PC-3 (cell line): ENCODE data around the gene NKX6-1. TPM values are rescaled to one million over a fixed set of nuclear protein-coding genes. Genes with fewer than 3 reads are reported as not detected.

Experiments used
- ATAC-seq: fragments of 200-7000 bp; cut with Tn5 transposase; 2 replicates; pipeline ENCODE4 v1.9.1; 2020; ENCODE audit warnings: mild to moderate bottlenecking, moderate library complexity
- BruUV-seq: library from RNA; stranded (reverse); fragments of 400-500 nt; replicated peaks from 2 replicates; lab custom pipeline; 2021; lab: Mats Ljungman, UMichigan
- CTCF ChIA-PET: fragments of 300-600 bp; sonication (Branson Sonifier 250); formaldehyde crosslinking; loops from one replicate; lab custom pipeline; 2022; ENCODE audit warnings: antibody characterized with exemption; lab: Charles Lee
- POLR2A ChIA-PET: fragments of 300-600 bp; sonication (Branson Sonifier 250); formaldehyde crosslinking; loops from one replicate; lab custom pipeline; 2022; ENCODE audit warnings: antibody characterized with exemption; ENCODE audit not compliant: unreplicated experiment; lab: Charles Lee
- DNase-seq: peaks from one replicate; pipeline ENCODE4 v3.0.0-alpha.2; 2015
- H2AFZ ChIP-seq: fragments of 300-600 bp; sonication (generic); 2 replicates; pipeline ENCODE4 v1.6.0; 2016; ENCODE audit warnings: antibody characterized with exemption, low read length
- H3F3A ChIP-seq: fragments of 300-600 bp; sonication (generic); one replicate; pipeline ENCODE4 v1.6.0; 2017; ENCODE audit warnings: antibody characterized with exemption, low read length, control low read depth, mild to moderate bottlenecking; ENCODE audit not compliant: unreplicated experiment
- H3K27ac ChIP-seq: fragments of 300-600 bp; sonication (generic); 2 replicates; pipeline ENCODE4 v1.5.1; 2016; ENCODE audit warnings: mild to moderate bottlenecking, low read length
- H3K27me3 ChIP-seq: fragments of 300-600 bp; sonication (generic); 2 replicates; pipeline ENCODE4 v1.6.1; 2016; ENCODE audit warnings: low read length, mixed read lengths
- H3K36me3 ChIP-seq: fragments of 300-600 bp; sonication (generic); 2 replicates; pipeline ENCODE4 v1.6.1; 2016; ENCODE audit warnings: low read depth, mixed run types, low read length, mixed read lengths
- H3K4me1 ChIP-seq: fragments of 300-600 bp; sonication (generic); 2 replicates; pipeline ENCODE4 v1.5.1; 2016; ENCODE audit warnings: low read length; ENCODE audit not compliant: insufficient read depth
- H3K4me2 ChIP-seq: fragments of 300-600 bp; sonication (generic); 2 replicates; pipeline ENCODE4 v1.6.0; 2016; ENCODE audit warnings: low read length
- H3K4me3 ChIP-seq: fragments of 300-600 bp; sonication (generic); 2 replicates; pipeline ENCODE4 v1.5.1; 2016; ENCODE audit warnings: mild to moderate bottlenecking, low read length, mixed read lengths
- H3K79me2 ChIP-seq: fragments of 300-600 bp; sonication (generic); 2 replicates; pipeline ENCODE4 v1.6.1; 2017; ENCODE audit warnings: low read length, mixed read lengths
- H3K9ac ChIP-seq: fragments of 300-600 bp; sonication (generic); 2 replicates; pipeline ENCODE4 v1.6.0; 2016; ENCODE audit warnings: mild to moderate bottlenecking, low read length
- H3K9me2 ChIP-seq: fragments of 300-600 bp; sonication (generic); replicated peaks from 2 replicates; pipeline ENCODE4 v1.6.1; 2016; ENCODE audit warnings: mixed run types, low read length, mixed read lengths
- H3K9me3 ChIP-seq: fragments of 300-600 bp; sonication (generic); 2 replicates; pipeline ENCODE4 v1.6.1; 2016; ENCODE audit warnings: low read length, mixed read lengths
- H4K20me1 ChIP-seq: fragments of 300-600 bp; sonication (generic); 2 replicates; pipeline ENCODE4 v1.6.1; 2016; ENCODE audit warnings: low read length, mixed read lengths
- EZH2 ChIP-seq: fragments of 300-600 bp; sonication (generic); IDR thresholded peaks from one replicate; pipeline ENCODE4 v1.6.1; 2017; ENCODE audit warnings: antibody characterized with exemption, mild to moderate bottlenecking, low read length; ENCODE audit not compliant: unreplicated experiment
- EZH2phosphoT487 ChIP-seq: fragments of 300-600 bp; sonication (generic); IDR thresholded peaks from 2 replicates; pipeline ENCODE4 v1.6.1; 2018; ENCODE audit warnings: mild to moderate bottlenecking, antibody characterized with exemption, low read length, borderline replicate concordance
- intact Hi-C: fragments of 100-400 bp; cut with micrococcal nuclease; formaldehyde crosslinking; loops from 2 replicates; pipeline ENCODE4 v1.9.0; 2023
- total RNA-seq: library from RNA; depleted of rRNA; stranded (reverse); fragments of >200 nt; gene quantifications from 2 replicates; pipeline ENCODE4 v1.2.3, GENCODE V29; 2014
- TF ChIP-seq, protein P1 (sequence below): fragments of 300-600 bp; sonication (generic); conservative IDR thresholded peaks from 2 replicates; pipeline ENCODE4 v1.5.1; 2017; ENCODE audit warnings: antibody characterized with exemption, low read depth, mild to moderate bottlenecking, low read length

NKX6-1 gene
- total RNA-seq, 1 experiment from 2014 or later = 0.62 TPM

DNA sequence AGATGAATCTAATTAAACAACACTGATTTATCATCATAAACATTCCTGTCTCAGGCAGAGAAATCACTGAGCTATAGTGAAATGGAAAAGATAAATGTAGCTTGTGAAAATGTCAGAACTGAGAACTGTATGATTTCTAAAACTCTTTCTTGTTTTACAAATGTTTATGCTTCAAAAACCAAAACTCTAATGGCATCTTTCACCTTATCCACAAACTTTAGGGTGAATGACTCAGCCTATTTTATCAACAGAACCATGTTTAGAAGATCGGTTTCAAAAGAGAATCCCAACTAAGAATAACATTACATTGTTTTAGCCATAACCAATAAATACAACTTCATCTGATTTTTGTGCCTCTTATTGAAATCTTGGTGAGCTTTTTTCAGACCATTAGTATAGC, 21.4 kb downstream of the NKX6-1 start:
- Histone ChIP-seq H3F3A (no peaks in the 10 kb centered on the region), H3K4me3 (no peak overlapping the region), H4K20me1 (no peaks in the 10 kb centered on the region), H3K4me1 (no peaks in the 10 kb centered on the region), H3K79me2 (no peaks in the 10 kb centered on the region), H3K36me3 (no peaks in the 10 kb centered on the region), H3K27me3 (no peaks in the 10 kb centered on the region), H3K9ac (no peak overlapping the region), H2AFZ (no peak overlapping the region), H3K27ac (no peak overlapping the region), H3K9me3 (no peaks in the 10 kb centered on the region), H3K4me2 (no peak overlapping the region), H3K9me2 (no peaks in the 10 kb centered on the region)
- ChIA-PET CTCF (no interaction called here), POLR2A (no interaction called here)
- ATAC-seq (no peak), DNase-seq (no peak)
- intact Hi-C loops = no loop called here
- no TSS peak for BruUV-seq
- no peak for TF ChIP-seq EZH2phosphoT487
- TF ChIP-seq, protein P1, sequence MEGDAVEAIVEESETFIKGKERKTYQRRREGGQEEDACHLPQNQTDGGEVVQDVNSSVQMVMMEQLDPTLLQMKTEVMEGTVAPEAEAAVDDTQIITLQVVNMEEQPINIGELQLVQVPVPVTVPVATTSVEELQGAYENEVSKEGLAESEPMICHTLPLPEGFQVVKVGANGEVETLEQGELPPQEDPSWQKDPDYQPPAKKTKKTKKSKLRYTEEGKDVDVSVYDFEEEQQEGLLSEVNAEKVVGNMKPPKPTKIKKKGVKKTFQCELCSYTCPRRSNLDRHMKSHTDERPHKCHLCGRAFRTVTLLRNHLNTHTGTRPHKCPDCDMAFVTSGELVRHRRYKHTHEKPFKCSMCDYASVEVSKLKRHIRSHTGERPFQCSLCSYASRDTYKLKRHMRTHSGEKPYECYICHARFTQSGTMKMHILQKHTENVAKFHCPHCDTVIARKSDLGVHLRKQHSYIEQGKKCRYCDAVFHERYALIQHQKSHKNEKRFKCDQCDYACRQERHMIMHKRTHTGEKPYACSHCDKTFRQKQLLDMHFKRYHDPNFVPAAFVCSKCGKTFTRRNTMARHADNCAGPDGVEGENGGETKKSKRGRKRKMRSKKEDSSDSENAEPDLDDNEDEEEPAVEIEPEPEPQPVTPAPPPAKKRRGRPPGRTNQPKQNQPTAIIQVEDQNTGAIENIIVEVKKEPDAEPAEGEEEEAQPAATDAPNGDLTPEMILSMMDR = no peak
- no peak for TF ChIP-seq EZH2

DNA sequence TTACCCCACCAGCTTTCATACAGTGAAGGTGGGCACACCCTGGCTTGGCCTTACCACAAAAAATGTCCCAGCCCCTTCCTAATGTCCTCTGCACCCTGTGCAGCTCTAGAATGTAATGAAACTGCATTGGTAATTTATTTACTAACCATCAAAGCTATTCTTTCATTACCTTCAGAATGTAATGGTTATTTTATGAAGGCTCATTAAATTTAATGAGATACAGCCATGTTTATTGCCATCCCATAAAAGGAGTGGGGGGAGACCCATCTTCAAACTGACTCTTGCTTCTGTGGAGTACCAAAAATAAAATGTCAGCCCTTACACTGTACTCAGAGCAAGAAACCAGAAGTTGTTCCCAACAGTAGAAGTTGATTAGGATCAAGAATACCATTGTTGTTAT, 25.0 kb downstream of the NKX6-1 start:
- no peak overlapping the region for H3K4me2 ChIP-seq
- H3K27ac ChIP-seq = no peak overlapping the region
- ATAC-seq = no peak
- H3K79me2 ChIP-seq = no peaks in the 10 kb centered on the region
- TF ChIP-seq EZH2 = no peak
- TF ChIP-seq, protein P1 = no peak
- TF ChIP-seq EZH2phosphoT487 = no peak
- H3K27me3 ChIP-seq = no peaks in the 10 kb centered on the region
- no peak overlapping the region for H2AFZ ChIP-seq
- H3K9me3 ChIP-seq = no peaks in the 10 kb centered on the region
- H3K4me3 ChIP-seq = no peak overlapping the region
- no peak for DNase-seq
- POLR2A ChIA-PET = no interaction called here
- no peaks in the 10 kb centered on the region for H3K4me1 ChIP-seq
- intact Hi-C loops = no loop called here
- no peaks in the 10 kb centered on the region for H3K36me3 ChIP-seq
- H3F3A ChIP-seq = no peaks in the 10 kb centered on the region
- no peaks in the 10 kb centered on the region for H4K20me1 ChIP-seq
- BruUV-seq = no TSS peak
- CTCF ChIA-PET = no interaction called here
- H3K9ac ChIP-seq = no peak overlapping the region
- no peaks in the 10 kb centered on the region for H3K9me2 ChIP-seq

DNA sequence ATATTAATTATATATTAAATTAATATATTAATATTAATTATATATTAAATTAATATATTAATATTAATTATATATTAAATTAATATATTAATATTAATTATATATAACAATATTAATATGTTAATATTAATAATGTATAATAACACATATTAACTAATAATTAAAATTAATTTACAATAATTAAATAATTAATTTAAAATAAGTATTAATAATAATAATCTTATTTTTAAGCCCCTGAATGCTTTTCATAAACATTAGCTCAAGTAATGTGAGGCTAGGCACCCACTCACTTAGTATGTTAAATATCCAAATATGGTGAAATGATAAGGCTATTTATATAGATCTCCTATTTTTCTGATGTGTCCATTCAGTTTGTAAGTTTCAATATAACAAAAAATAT, 26.9 kb downstream of the NKX6-1 start:
- intact Hi-C loops = no loop called here
- no peak overlapping the region for H3K9ac ChIP-seq
- no peaks in the 10 kb centered on the region for H3F3A ChIP-seq
- no peaks in the 10 kb centered on the region for H3K9me2 ChIP-seq
- H2AFZ ChIP-seq = no peak overlapping the region
- no peaks in the 10 kb centered on the region for H4K20me1 ChIP-seq
- H3K4me3 ChIP-seq = no peak overlapping the region
- no peaks in the 10 kb centered on the region for H3K79me2 ChIP-seq
- no peaks in the 10 kb centered on the region for H3K9me3 ChIP-seq
- ATAC-seq (no peak), DNase-seq (no peak)
- POLR2A ChIA-PET = no interaction called here
- no peaks in the 10 kb centered on the region for H3K4me1 ChIP-seq
- H3K27ac ChIP-seq = no peak overlapping the region
- TF ChIP-seq, protein P1 = no peak
- TF ChIP-seq EZH2phosphoT487 = no peak
- no peak for TF ChIP-seq EZH2
- no TSS peak for BruUV-seq
- no peaks in the 10 kb centered on the region for H3K27me3 ChIP-seq
- CTCF ChIA-PET = no interaction called here
- no peaks in the 10 kb centered on the region for H3K36me3 ChIP-seq
- no peak overlapping the region for H3K4me2 ChIP-seq
